SH-SY5Y (cell line): ENCODE results near the gene OLFM2.

Experiments
- GATA2 ChIP-seq: IDR thresholded peaks from 2 replicates; pipeline ENCODE4 v1.6.1; 2011; ENCODE audit warnings: mild to moderate bottlenecking, low read depth, low read length
- GATA3 ChIP-seq: IDR thresholded peaks from 2 replicates; pipeline ENCODE4 v1.6.1; 2011; ENCODE audit warnings: low read depth, mild to moderate bottlenecking, low read length, moderate library complexity

OLFM2 gene

GRCh38 chr19:9863759-9864158, 72.6 kb downstream of the OLFM2 start:
- TF ChIP-seq GATA3, result no peak
- TF ChIP-seq GATA2, result no peak

GRCh38 chr19:9862938-9863337, 73.4 kb downstream of the OLFM2 start:
- TF ChIP-seq GATA2, result no peak

- TF ChIP-seq GATA2, result no peak
- TF ChIP-seq GATA3, result no peak
Measured at GRCh38 chr19:9861503-9861902, 74.8 kb downstream of the OLFM2 start.

- TF ChIP-seq GATA3, result no peak
- no peak for TF ChIP-seq GATA2
Measured at GRCh38 chr19:9860407-9860806, 75.9 kb downstream of the OLFM2 start.

- no peak for TF ChIP-seq GATA3
- no peak for TF ChIP-seq GATA2
Measured at GRCh38 chr19:9858766-9859165, 77.5 kb downstream of the OLFM2 start.

GRCh38 chr19:9857920-9858746, 78.2 kb downstream of the OLFM2 start:
- TF ChIP-seq GATA2 (no peak), GATA3 (no peak)

GRCh38 chr19:9857076-9857721, 79.1 kb downstream of the OLFM2 start:
- TF ChIP-seq GATA2, result no peak
- TF ChIP-seq GATA3, result no peak

- TF ChIP-seq GATA3 (no peak), GATA2 (no peak)
Measured at GRCh38 chr19:9856609-9857008, 79.7 kb downstream of the OLFM2 start.

- no peak for TF ChIP-seq GATA3
- TF ChIP-seq GATA2, result no peak
Measured at GRCh38 chr19:9854282-9854846, 82.0 kb downstream of the OLFM2 start.

- TF ChIP-seq GATA2, result no peak
- TF ChIP-seq GATA3, result no peak
Measured at GRCh38 chr19:9850235-9850959, 85.9 kb downstream of the OLFM2 start.

GRCh38 chr19:9849791-9850190, 86.5 kb downstream of the OLFM2 start:
- no peak for TF ChIP-seq GATA2
- no peak for TF ChIP-seq GATA3

GRCh38 chr19:9848762-9849161, 87.6 kb downstream of the OLFM2 start:
- TF ChIP-seq GATA3, result no peak
- no peak for TF ChIP-seq GATA2

- no peak for TF ChIP-seq GATA2
- TF ChIP-seq GATA3, result no peak
Measured at GRCh38 chr19:9848060-9848459, 88.3 kb downstream of the OLFM2 start.

- TF ChIP-seq GATA2 (no peak), GATA3 (no peak)
Measured at GRCh38 chr19:9847087-9847671, 89.1 kb downstream of the OLFM2 start.
